CD4-positive, alpha-beta T cell (primary cell): Measurements from ENCODE around the gene CTNNA2. TPM values are rescaled to one million over a fixed set of nuclear protein-coding genes. Genes with fewer than 3 reads are reported as not detected.

Experiments
- ATAC-seq: fragments of 200-7000 bp; cut with Tn5 transposase; one replicate; pipeline ENCODE4 v1.10.0; 2022; ENCODE audit warnings: mild to moderate bottlenecking; ENCODE audit not compliant: poor library complexity
- CTCF ChIA-PET: fragments of 350-600 bp; sonication (Branson Sonifier 250); formaldehyde crosslinking; loops from one replicate; lab custom pipeline; 2021; ENCODE audit warnings: antibody characterized with exemption, inconsistent platforms; lab: Charles Lee
- POLR2A ChIA-PET: fragments of 350-600 bp; sonication (Branson Sonifier 250); formaldehyde crosslinking; loops from one replicate; lab custom pipeline; 2021; ENCODE audit warnings: antibody characterized with exemption, inconsistent platforms; lab: Charles Lee
- DNase-seq, 14 experiments: peaks; one replicate each; pipeline ENCODE4 v3.0.0-alpha.2; 2013 to 2020; ENCODE audit warnings: mixed read lengths in 2 of 14
- H3K27ac ChIP-seq, 2 donors: one replicate each; pipeline versions ENCODE4 v1.5.1 to v1.7.0; 2013; ENCODE audit warnings: low read length in 2 of 2, low read depth in 1 of 2, mild to moderate bottlenecking in 1 of 2
- H3K27me3 ChIP-seq, 2 experiments: 1 replicate in 1 of 2; 2 replicates in 1 of 2; pipeline versions ENCODE4 v1.6.1 to v1.7.0; 2013; ENCODE audit warnings: low read length in 2 of 2, control low read depth in 1 of 2, mild to moderate bottlenecking in 1 of 2, moderate library complexity in 1 of 2; ENCODE audit not compliant: insufficient read depth in 2 of 2, control insufficient read depth in 1 of 2
- H3K36me3 ChIP-seq: one replicate; pipeline ENCODE4 v1.6.1; 2013; ENCODE audit warnings: low read length, control low read depth; ENCODE audit not compliant: insufficient read depth
- H3K4me1 ChIP-seq: one replicate; pipeline ENCODE4 v1.6.1; 2013; ENCODE audit warnings: low read length, control low read depth; ENCODE audit not compliant: insufficient read depth
- H3K4me3 ChIP-seq: one replicate; pipeline ENCODE4 v1.5.1; 2013; ENCODE audit warnings: mild to moderate bottlenecking, low read length, moderate library complexity
- H3K9me3 ChIP-seq, 2 experiments: 1 replicate in 1 of 2; 2 replicates in 1 of 2; pipeline versions ENCODE4 v1.6.1 to v1.7.0; 2013; ENCODE audit warnings: low read length in 2 of 2, mild to moderate bottlenecking in 2 of 2, control low read depth in 1 of 2, moderate library complexity in 1 of 2; ENCODE audit not compliant: control insufficient read depth in 1 of 2, insufficient read depth in 1 of 2
- H3K27ac Mint-ChIP-seq: one replicate; pipeline ENCODE4 v1.8.0; 2020; ENCODE audit warnings: mixed read lengths
- H3K27me3 Mint-ChIP-seq: one replicate; pipeline ENCODE4 v1.8.0; 2021; ENCODE audit warnings: mixed read lengths
- H3K36me3 Mint-ChIP-seq: one replicate; pipeline ENCODE4 v1.8.0; 2021; ENCODE audit warnings: low read depth, mixed read lengths
- H3K4me1 Mint-ChIP-seq: one replicate; pipeline ENCODE4 v1.8.0; 2021; ENCODE audit warnings: low read depth, mixed read lengths
- H3K4me3 Mint-ChIP-seq: one replicate; pipeline ENCODE4 v1.8.0; 2020; ENCODE audit warnings: mild to moderate bottlenecking, mixed read lengths
- H3K9me3 Mint-ChIP-seq: one replicate; pipeline ENCODE4 v1.8.0; 2020; ENCODE audit warnings: mixed read lengths
- intact Hi-C, 2 experiments: fragments of 100-400 bp; cut with DNase I in 1 of 2; cut with micrococcal nuclease in 1 of 2; formaldehyde crosslinking; loops; one replicate each; pipeline versions ENCODE4 v1.15.1 to v1.9.0; 2023 to 2025; cut with DNase I, micrococcal nuclease
- total RNA-seq, 174 experiments: library from RNA in 2 of 174; stranded (reverse) in 2 of 174; gene quantifications; one replicate each; pipeline ENCODE4 v1.2.3 and lab custom pipeline; 2021 to 2026
- TF ChIP-seq, protein P1 (sequence below): fragments of 200-600 bp; IDR thresholded peaks from one replicate; pipeline ENCODE4 v1.8.0; 2022; ENCODE audit warnings: antibody characterized with exemption, mild to moderate bottlenecking

Gene CTNNA2
- total RNA-seq, 2 experiments from 2014 or later: not detected

GRCh38 chr2:79596403-79596802 is 83.6 kb downstream of the CTNNA2 start:
- Mint-ChIP-seq H3K4me1 (no peaks in the 10 kb centered on the region), H3K27ac (no peak overlapping the region), H3K36me3 (no peaks in the 10 kb centered on the region), H3K27me3 (no peaks in the 10 kb centered on the region), H3K4me3 (no peak overlapping the region), H3K9me3 (peaks cover 6% of the 10 kb centered on the region)
- intact Hi-C loops: no loop called here
- H3K27me3 ChIP-seq: no peaks in the 10 kb centered on the region
- ChIA-PET CTCF (no interaction called here), POLR2A (no interaction called here)
- peaks cover 0 to 6% of the 10 kb centered on the region in 2 experiments for H3K9me3 ChIP-seq
- no peak overlapping the region for H3K27ac ChIP-seq
- no peaks in the 10 kb centered on the region for H3K4me1 ChIP-seq
- H3K4me3 ChIP-seq: no peak overlapping the region
- no peak for DNase-seq
- TF ChIP-seq, protein P1, sequence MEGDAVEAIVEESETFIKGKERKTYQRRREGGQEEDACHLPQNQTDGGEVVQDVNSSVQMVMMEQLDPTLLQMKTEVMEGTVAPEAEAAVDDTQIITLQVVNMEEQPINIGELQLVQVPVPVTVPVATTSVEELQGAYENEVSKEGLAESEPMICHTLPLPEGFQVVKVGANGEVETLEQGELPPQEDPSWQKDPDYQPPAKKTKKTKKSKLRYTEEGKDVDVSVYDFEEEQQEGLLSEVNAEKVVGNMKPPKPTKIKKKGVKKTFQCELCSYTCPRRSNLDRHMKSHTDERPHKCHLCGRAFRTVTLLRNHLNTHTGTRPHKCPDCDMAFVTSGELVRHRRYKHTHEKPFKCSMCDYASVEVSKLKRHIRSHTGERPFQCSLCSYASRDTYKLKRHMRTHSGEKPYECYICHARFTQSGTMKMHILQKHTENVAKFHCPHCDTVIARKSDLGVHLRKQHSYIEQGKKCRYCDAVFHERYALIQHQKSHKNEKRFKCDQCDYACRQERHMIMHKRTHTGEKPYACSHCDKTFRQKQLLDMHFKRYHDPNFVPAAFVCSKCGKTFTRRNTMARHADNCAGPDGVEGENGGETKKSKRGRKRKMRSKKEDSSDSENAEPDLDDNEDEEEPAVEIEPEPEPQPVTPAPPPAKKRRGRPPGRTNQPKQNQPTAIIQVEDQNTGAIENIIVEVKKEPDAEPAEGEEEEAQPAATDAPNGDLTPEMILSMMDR: no peak
- no peak for ATAC-seq
- H3K36me3 ChIP-seq: no peaks in the 10 kb centered on the region

GRCh38 chr2:79604748-79605147 is 91.9 kb downstream of the CTNNA2 start:
- Histone ChIP-seq H3K4me3 (no peak overlapping the region), H3K9me3 (peaks cover 0 to 4% of the 10 kb centered on the region in 2 experiments), H3K27ac (no peak overlapping the region), H3K4me1 (no peaks in the 10 kb centered on the region), H3K36me3 (no peaks in the 10 kb centered on the region), H3K27me3 (no peaks in the 10 kb centered on the region)
- ATAC-seq (no peak), DNase-seq (no peak)
- H3K9me3 Mint-ChIP-seq: peaks cover 5% of the 10 kb centered on the region
- no peak overlapping the region for H3K27ac Mint-ChIP-seq
- H3K4me1 Mint-ChIP-seq: no peaks in the 10 kb centered on the region
- POLR2A ChIA-PET: no interaction called here
- H3K4me3 Mint-ChIP-seq: no peak overlapping the region
- H3K27me3 Mint-ChIP-seq: no peaks in the 10 kb centered on the region
- intact Hi-C loops: no loop called here
- TF ChIP-seq, protein P1: no peak
- no peaks in the 10 kb centered on the region for H3K36me3 Mint-ChIP-seq
- CTCF ChIA-PET: no interaction called here

- H3K4me3 ChIP-seq: no peak overlapping the region
- intact Hi-C loops: no loop called here
- no peak overlapping the region for H3K27ac Mint-ChIP-seq
- H3K27me3 ChIP-seq: no peaks in the 10 kb centered on the region
- no peaks in the 10 kb centered on the region for H3K36me3 ChIP-seq
- H3K36me3 Mint-ChIP-seq: no peaks in the 10 kb centered on the region
- no peak for ATAC-seq
- CTCF ChIA-PET: no interaction called here
- DNase-seq: no peak
- H3K4me1 ChIP-seq: no peaks in the 10 kb centered on the region
- peaks cover 3% of the 10 kb centered on the region for H3K9me3 Mint-ChIP-seq
- peaks cover 0 to 8% of the 10 kb centered on the region in 2 experiments for H3K9me3 ChIP-seq
- POLR2A ChIA-PET: no interaction called here
- no peak overlapping the region for H3K27ac ChIP-seq
- TF ChIP-seq, protein P1: no peak
- no peaks in the 10 kb centered on the region for H3K4me1 Mint-ChIP-seq
- H3K27me3 Mint-ChIP-seq: no peaks in the 10 kb centered on the region
- H3K4me3 Mint-ChIP-seq: no peak overlapping the region
Measured at GRCh38 chr2:79611448-79612016, 98.7 kb downstream of the CTNNA2 start.
